Measurements from ENCODE around the gene IBTK.
"Not testable (repeated sequence)": the region's sequence is repeated elsewhere in the genome, so short reads cannot be mapped to it uniquely, and the experiment has no call there.

Gene IBTK

DNA sequence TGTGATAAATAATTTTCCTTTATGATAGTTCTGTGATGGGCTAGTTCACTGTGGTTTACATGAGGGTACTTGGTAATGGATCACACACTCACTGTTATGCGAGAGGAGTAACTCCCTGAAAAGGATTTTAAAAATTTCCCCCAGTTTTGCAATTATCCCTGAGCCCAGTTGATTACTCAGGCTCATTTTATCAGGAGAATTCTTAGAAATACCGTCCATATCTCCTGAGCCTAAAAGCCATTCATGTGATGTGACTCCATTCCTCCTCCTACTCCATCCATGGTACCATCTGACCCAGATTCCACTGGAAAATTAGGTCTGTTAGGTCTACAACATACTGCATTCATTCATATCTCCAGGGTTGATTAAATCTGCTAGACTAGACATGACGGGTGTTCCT, 16.4 kb upstream of the IBTK start:
- DNase-seq (ENCODE audit: extremely low read depth, insufficient read length): no peak
- Histone ChIP-seq H3K4me3 (replicated peaks; ENCODE audit: low read depth, low read length) (no peak overlapping the region), H3K27me3 (replicated peaks; ENCODE audit: control insufficient read depth, insufficient read depth, low read length) (no peaks in the 10 kb centered on the region), H3K36me3 (ENCODE audit: control insufficient read depth, insufficient read depth, low read length) (no peaks in the 10 kb centered on the region)
- TF ChIP-seq, protein P1, sequence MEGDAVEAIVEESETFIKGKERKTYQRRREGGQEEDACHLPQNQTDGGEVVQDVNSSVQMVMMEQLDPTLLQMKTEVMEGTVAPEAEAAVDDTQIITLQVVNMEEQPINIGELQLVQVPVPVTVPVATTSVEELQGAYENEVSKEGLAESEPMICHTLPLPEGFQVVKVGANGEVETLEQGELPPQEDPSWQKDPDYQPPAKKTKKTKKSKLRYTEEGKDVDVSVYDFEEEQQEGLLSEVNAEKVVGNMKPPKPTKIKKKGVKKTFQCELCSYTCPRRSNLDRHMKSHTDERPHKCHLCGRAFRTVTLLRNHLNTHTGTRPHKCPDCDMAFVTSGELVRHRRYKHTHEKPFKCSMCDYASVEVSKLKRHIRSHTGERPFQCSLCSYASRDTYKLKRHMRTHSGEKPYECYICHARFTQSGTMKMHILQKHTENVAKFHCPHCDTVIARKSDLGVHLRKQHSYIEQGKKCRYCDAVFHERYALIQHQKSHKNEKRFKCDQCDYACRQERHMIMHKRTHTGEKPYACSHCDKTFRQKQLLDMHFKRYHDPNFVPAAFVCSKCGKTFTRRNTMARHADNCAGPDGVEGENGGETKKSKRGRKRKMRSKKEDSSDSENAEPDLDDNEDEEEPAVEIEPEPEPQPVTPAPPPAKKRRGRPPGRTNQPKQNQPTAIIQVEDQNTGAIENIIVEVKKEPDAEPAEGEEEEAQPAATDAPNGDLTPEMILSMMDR (IDR thresholded peaks at IDR 0.05; ENCODE audit: insufficient read depth, low read length, poor library complexity, severe bottlenecking): no peak

GRCh38 chr6:82260997-82261732, 13.6 kb upstream of the IBTK start:
- Histone ChIP-seq H3K27me3 (replicated peaks; ENCODE audit: control insufficient read depth, insufficient read depth, low read length) (no peaks in the 10 kb centered on the region), H3K4me3 (replicated peaks; ENCODE audit: low read depth, low read length) (no peak overlapping the region), H3K36me3 (ENCODE audit: control insufficient read depth, insufficient read depth, low read length) (no peaks in the 10 kb centered on the region)
- DNase-seq (ENCODE audit: extremely low read depth, insufficient read length): no peak
- TF ChIP-seq, protein P1 (IDR thresholded peaks at IDR 0.05; ENCODE audit: insufficient read depth, low read length, poor library complexity, severe bottlenecking): no peak

DNA sequence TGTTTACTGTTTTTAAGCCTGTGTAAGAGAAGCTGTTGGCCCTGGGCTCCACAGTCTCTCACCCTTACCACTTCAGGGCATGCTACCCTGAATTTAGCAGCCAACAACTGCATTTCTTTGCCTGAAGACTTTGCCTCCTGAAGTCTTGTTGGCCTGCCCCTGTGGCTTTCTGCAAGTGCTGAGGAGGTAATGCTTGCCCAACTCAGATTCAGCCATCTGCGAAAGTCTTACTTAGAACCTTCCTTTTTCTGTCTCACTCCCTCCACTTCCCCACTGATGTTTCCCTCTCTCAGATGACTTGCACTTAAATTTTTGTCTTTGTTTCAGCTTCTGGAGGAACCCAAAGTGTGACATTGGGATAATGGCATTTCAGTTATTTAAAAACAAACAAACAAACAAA, 11.8 kb upstream of the IBTK start:
- DNase-seq (ENCODE audit: extremely low read depth, insufficient read length): no peak
- no peaks in the 10 kb centered on the region for H3K27me3 ChIP-seq (replicated peaks; ENCODE audit: control insufficient read depth, insufficient read depth, low read length)
- TF ChIP-seq, protein P1 (IDR thresholded peaks at IDR 0.05; ENCODE audit: insufficient read depth, low read length, poor library complexity, severe bottlenecking): no peak
- no peak overlapping the region for H3K4me3 ChIP-seq (replicated peaks; ENCODE audit: low read depth, low read length)
- H3K36me3 ChIP-seq (ENCODE audit: control insufficient read depth, insufficient read depth, low read length): no peaks in the 10 kb centered on the region

GRCh38 chr6:82257088-82257774, 9.7 kb upstream of the IBTK start:
- Histone ChIP-seq H3K36me3 (ENCODE audit: control insufficient read depth, insufficient read depth, low read length) (no peaks in the 10 kb centered on the region), H3K4me3 (replicated peaks; ENCODE audit: low read depth, low read length) (no peak overlapping the region), H3K27me3 (replicated peaks; ENCODE audit: control insufficient read depth, insufficient read depth, low read length) (no peaks in the 10 kb centered on the region)
- no peak for DNase-seq (ENCODE audit: extremely low read depth, insufficient read length)
- TF ChIP-seq, protein P1 (IDR thresholded peaks at IDR 0.05; ENCODE audit: insufficient read depth, low read length, poor library complexity, severe bottlenecking): no peak

GRCh38 chr6:82254722-82255121, 7.2 kb upstream of the IBTK start:
- DNase-seq (ENCODE audit: extremely low read depth, insufficient read length); H3K36me3 ChIP-seq (ENCODE audit: control insufficient read depth, insufficient read depth, low read length); H3K27me3 ChIP-seq (replicated peaks; ENCODE audit: control insufficient read depth, insufficient read depth, low read length); H3K4me3 ChIP-seq (replicated peaks; ENCODE audit: low read depth, low read length): not testable (repeated sequence)

GRCh38 chr6:82251942-82252341, 4.4 kb upstream of the IBTK start:
- TF ChIP-seq, protein P1 (IDR thresholded peaks at IDR 0.05; ENCODE audit: insufficient read depth, low read length, poor library complexity, severe bottlenecking): peak; percentile 50
- H3K4me3 ChIP-seq (replicated peaks; ENCODE audit: low read depth, low read length): no peak overlapping the region

More at GRCh38 chr6:82251942-82252341, 4.4 kb upstream of the IBTK start:
- Histone ChIP-seq H3K27me3 (replicated peaks; ENCODE audit: control insufficient read depth, insufficient read depth, low read length) (no peaks in the 10 kb centered on the region), H3K36me3 (ENCODE audit: control insufficient read depth, insufficient read depth, low read length) (no peaks in the 10 kb centered on the region)
- no peak for DNase-seq (ENCODE audit: extremely low read depth, insufficient read length)

Measured in GM06990 (cell line).